ENCODE results near the gene COL4A2.

DNA sequence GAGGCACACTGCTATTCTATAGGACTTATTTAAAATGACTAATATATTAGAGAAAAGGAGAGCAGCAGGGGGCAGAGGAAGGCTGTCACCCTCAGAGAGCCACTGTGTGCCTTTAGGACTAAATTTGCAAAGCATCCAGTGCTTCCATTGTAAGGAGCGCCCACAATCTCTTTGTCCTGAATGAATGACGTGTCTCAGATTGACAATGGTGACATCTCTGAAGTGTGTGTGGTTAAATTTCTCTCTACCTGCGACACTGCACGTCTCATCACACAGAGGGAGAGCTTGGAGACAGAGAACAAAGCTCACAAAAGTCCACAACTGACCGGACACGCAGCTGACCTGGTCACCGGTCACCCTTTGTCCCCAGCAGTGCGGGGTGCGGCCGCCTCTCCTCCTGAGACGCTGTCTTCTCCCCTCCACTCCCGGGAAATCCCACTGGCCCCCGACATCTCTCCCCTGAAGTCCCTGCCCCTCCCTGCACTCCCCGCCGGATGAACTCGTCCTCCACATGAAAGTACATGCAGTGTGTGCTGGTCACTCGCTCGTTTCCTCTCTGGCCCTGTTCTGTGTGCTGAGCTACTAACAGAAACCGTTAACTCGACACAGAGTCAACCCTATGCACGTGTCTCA, 147.3 kb downstream of the COL4A2 start:
- TF ChIP-seq, protein P1, sequence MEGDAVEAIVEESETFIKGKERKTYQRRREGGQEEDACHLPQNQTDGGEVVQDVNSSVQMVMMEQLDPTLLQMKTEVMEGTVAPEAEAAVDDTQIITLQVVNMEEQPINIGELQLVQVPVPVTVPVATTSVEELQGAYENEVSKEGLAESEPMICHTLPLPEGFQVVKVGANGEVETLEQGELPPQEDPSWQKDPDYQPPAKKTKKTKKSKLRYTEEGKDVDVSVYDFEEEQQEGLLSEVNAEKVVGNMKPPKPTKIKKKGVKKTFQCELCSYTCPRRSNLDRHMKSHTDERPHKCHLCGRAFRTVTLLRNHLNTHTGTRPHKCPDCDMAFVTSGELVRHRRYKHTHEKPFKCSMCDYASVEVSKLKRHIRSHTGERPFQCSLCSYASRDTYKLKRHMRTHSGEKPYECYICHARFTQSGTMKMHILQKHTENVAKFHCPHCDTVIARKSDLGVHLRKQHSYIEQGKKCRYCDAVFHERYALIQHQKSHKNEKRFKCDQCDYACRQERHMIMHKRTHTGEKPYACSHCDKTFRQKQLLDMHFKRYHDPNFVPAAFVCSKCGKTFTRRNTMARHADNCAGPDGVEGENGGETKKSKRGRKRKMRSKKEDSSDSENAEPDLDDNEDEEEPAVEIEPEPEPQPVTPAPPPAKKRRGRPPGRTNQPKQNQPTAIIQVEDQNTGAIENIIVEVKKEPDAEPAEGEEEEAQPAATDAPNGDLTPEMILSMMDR (IDR thresholded peaks at IDR 0.05 in 4 of 5, conservative IDR thresholded peaks at IDR 0.05 in 1 of 5), result no peak
- no peak for TF ChIP-seq POLR2A (IDR thresholded peaks at IDR 0.05)
